Measurements from ENCODE around the gene AFAP1. TPM values are rescaled to one million over a fixed set of nuclear protein-coding genes. Genes with fewer than 3 reads are reported as not detected.

The AFAP1 gene
- polyA plus RNA-seq, 1 donor (not counting 4 experiments of a cell fraction or from before 2014, with no cell fraction given) = 7.6 TPM

- Histone ChIP-seq H3K4me3 (ENCODE audit: control insufficient read depth in 2 of 3, extremely low read depth in 1 of 3, insufficient read depth in 2 of 3, low read depth in 1 of 3, low read length in 3 of 3) (no peak overlapping the region), H3K36me3 (ENCODE audit: control insufficient read depth in 2 of 2, extremely low read depth in 1 of 2, insufficient read depth in 2 of 2, low read length in 2 of 2) (peaks cover 30 to 34% of the 10 kb centered on the region in 2 experiments), H3K9me3 (ENCODE audit: control insufficient read depth, low read depth, low read length) (peaks cover 18% of the 10 kb centered on the region), H3K4me2 (ENCODE audit: control insufficient read depth, extremely low read depth, insufficient read depth, low read depth, low read length) (no peak overlapping the region), H3K9me1 (ENCODE audit: control insufficient read depth, extremely low read depth, insufficient read depth, low read length) (no peaks in the 10 kb centered on the region), H3K79me2 (ENCODE audit: control insufficient read depth, insufficient read depth, low read length) (no peaks in the 10 kb centered on the region), H3K4me1 (ENCODE audit: control insufficient read depth, extremely low read depth, insufficient read depth, low read length) (peaks cover 5% of the 10 kb centered on the region), H3K27me3 (ENCODE audit: control insufficient read depth, extremely low read depth, insufficient read depth, low read length) (no peaks in the 10 kb centered on the region), H4K20me1 (ENCODE audit: control insufficient read depth, extremely low read depth, insufficient read depth, low read length) (no peaks in the 10 kb centered on the region), H3K9ac (ENCODE audit: control insufficient read depth, extremely low read depth, insufficient read depth, low read length) (no peak overlapping the region), H3K27ac (ENCODE audit: control insufficient read depth, insufficient read depth, low read length) (no peak overlapping the region), H2AFZ (ENCODE audit: control insufficient read depth, low read length) (no peak overlapping the region)
- FAIRE-seq (no peak), DNase-seq (ENCODE audit: low read depth, low spot score) (no peak)
- dilution Hi-C loops (cut with MboI; ENCODE audit: extremely low pct_ligation_motif_present, low sequenced_read_pairs) = no loop called here
- TF ChIP-seq EZH2 (IDR thresholded peaks at IDR 0.05; ENCODE audit: low read length) (no peak), CTCF (optimal IDR thresholded peaks at IDR 0.05 in 1 of 3, IDR thresholded peaks at IDR 0.05 in 1 of 3, conservative IDR thresholded peaks at IDR 0.05 in 1 of 3; ENCODE audit: extremely low read depth in 1 of 3, insufficient read depth in 2 of 3, low read length in 3 of 3) (no peak)
Observed at GRCh38 chr4:7808181-7808580, 131.5 kb downstream of the AFAP1 start.

GRCh38 chr4:7807351-7807921 lies 132.2 kb downstream of the AFAP1 start:
- DNase-seq (ENCODE audit: low read depth, low spot score) (no peak), FAIRE-seq (no peak)
- Histone ChIP-seq H4K20me1 (ENCODE audit: control insufficient read depth, extremely low read depth, insufficient read depth, low read length) (no peaks in the 10 kb centered on the region), H3K4me3 (ENCODE audit: control insufficient read depth in 2 of 3, extremely low read depth in 1 of 3, insufficient read depth in 2 of 3, low read depth in 1 of 3, low read length in 3 of 3) (no peak overlapping the region), H3K79me2 (ENCODE audit: control insufficient read depth, insufficient read depth, low read length) (no peaks in the 10 kb centered on the region), H3K9me1 (ENCODE audit: control insufficient read depth, extremely low read depth, insufficient read depth, low read length) (no peaks in the 10 kb centered on the region), H3K4me1 (ENCODE audit: control insufficient read depth, extremely low read depth, insufficient read depth, low read length) (peaks cover 5% of the 10 kb centered on the region), H3K36me3 (ENCODE audit: control insufficient read depth in 2 of 2, extremely low read depth in 1 of 2, insufficient read depth in 2 of 2, low read length in 2 of 2) (peaks cover 24 to 30% of the 10 kb centered on the region in 2 experiments), H2AFZ (ENCODE audit: control insufficient read depth, low read length) (no peak overlapping the region), H3K27ac (ENCODE audit: control insufficient read depth, insufficient read depth, low read length) (no peak overlapping the region), H3K9me3 (ENCODE audit: control insufficient read depth, low read depth, low read length) (peaks cover 18% of the 10 kb centered on the region), H3K4me2 (ENCODE audit: control insufficient read depth, extremely low read depth, insufficient read depth, low read depth, low read length) (no peak overlapping the region), H3K9ac (ENCODE audit: control insufficient read depth, extremely low read depth, insufficient read depth, low read length) (no peak overlapping the region), H3K27me3 (ENCODE audit: control insufficient read depth, extremely low read depth, insufficient read depth, low read length) (no peaks in the 10 kb centered on the region)
- no peak for TF ChIP-seq CTCF (optimal IDR thresholded peaks at IDR 0.05 in 1 of 3, IDR thresholded peaks at IDR 0.05 in 1 of 3, conservative IDR thresholded peaks at IDR 0.05 in 1 of 3; ENCODE audit: extremely low read depth in 1 of 3, insufficient read depth in 2 of 3, low read length in 3 of 3)
- dilution Hi-C loops (cut with MboI; ENCODE audit: extremely low pct_ligation_motif_present, low sequenced_read_pairs) = no loop called here
